ENCODE data around the gene APOO.
"Not testable (repeated sequence)": the region's sequence is repeated elsewhere in the genome, so short reads cannot be mapped to it uniquely, and the experiment has no call there.

The APOO gene

DNA sequence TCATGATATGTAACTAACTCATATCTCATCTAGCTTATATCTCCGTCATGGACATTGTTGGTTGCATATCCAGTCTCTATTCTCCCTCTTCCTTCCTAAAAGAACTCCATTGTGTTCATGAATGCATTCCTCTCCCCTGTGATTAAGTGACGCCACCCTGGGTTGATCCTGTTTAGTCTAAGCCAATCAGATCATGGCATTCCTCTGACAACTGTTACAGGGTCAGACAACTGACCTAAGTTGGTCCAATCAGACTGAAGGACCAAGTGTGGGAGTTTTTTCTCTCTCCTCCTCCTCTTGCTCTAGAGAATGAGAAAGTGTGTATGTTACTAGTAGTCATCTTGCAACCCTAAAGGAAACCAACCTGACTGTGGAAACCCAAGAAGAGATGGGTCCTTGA, 3.6 kb downstream of the APOO start:
- no peak for DNase-seq (ENCODE audit: low read depth)

GRCh38 chrX:23902419-23902818, 5.3 kb downstream of the APOO start:
- DNase-seq (ENCODE audit: low read depth): no peak

- no peak for DNase-seq (ENCODE audit: low read depth)
Observed at GRCh38 chrX:23901805-23902204, 5.9 kb downstream of the APOO start.

- no peak for DNase-seq (ENCODE audit: low read depth)
Observed at GRCh38 chrX:23901060-23901459, 6.7 kb downstream of the APOO start.

GRCh38 chrX:23900220-23900797, 7.4 kb downstream of the APOO start:
- no peak for DNase-seq (ENCODE audit: low read depth)

- DNase-seq (ENCODE audit: low read depth): no peak
Observed at GRCh38 chrX:23898412-23898959, 9.3 kb downstream of the APOO start.

DNA sequence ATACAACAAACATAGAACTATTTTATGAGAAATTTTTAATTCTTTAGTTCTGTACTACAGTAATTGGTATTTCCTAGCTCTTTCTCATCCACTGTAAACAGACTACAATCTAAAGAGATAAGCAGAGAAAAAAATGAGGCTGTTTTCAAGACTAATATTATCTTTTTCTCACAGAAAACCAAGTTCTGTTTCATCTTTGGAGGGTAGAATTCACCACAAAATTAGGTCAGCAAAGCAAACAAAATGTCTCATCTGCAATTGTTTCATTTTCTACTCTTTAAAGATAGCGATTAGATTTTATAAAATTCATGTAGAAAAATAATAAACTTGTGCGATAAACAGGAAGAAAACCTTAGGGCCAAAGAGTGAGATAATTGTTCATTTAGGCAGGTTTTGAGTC, 10.8 kb downstream of the APOO start:
- DNase-seq (ENCODE audit: low read depth): no peak

DNA sequence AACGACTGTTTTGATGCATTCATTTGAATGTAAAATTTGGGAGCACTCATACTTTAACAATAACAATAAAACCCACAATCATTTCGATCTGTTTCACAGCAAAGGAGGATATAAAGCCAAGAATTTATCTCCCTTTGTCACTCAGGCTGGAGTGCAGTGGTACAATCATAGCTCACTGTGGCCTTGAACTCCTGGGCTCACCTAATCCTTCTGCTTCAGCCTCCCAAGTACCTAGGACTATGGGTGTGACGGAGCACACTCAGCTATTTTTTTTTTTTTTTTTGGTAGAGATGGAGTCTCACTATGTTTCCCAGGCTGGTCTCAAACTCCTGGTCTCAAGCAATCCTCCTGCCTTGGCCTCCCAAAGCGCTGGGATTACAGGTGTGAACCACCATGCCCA, 11.2 kb downstream of the APOO start:
- DNase-seq (ENCODE audit: low read depth): not testable (repeated sequence)

- DNase-seq (ENCODE audit: low read depth): not testable (repeated sequence)
Observed at GRCh38 chrX:23894993-23895392, 12.7 kb downstream of the APOO start.

- DNase-seq (ENCODE audit: low read depth): no peak
Observed at GRCh38 chrX:23890933-23891332, 16.8 kb downstream of the APOO start.

DNA sequence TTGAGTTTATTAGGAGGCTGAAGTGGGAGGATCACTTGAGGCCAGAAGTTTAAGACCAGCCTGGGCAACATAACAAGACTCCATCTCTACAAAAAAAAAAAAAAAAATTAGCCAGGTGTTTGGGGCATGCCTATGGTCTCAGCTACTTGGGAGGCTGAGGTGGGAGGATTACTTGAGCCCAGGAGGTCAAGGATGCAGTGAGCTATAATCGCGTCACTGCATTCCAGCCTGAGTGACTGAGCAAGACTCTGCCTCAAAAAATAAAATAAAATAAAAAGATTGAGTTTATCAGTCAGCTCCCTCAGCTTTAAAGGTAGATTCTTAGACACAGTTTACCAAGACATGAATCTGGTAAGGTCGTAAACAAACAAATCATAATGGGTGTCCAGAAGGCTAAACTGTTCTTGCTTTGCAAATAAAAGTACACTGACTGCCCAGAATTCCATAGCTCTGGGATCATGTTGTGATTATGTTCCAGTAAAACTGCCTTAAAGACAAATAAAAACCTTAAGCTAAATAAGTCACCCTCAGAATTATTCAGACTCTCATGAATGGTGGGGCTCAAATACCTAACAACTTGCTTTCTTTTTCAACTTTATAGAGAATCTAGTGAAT, 18.7 kb downstream of the APOO start:
- DNase-seq (ENCODE audit: low read depth): no peak

- DNase-seq (ENCODE audit: low read depth): no peak
Observed at GRCh38 chrX:23887918-23888317, 19.8 kb downstream of the APOO start.

DNA sequence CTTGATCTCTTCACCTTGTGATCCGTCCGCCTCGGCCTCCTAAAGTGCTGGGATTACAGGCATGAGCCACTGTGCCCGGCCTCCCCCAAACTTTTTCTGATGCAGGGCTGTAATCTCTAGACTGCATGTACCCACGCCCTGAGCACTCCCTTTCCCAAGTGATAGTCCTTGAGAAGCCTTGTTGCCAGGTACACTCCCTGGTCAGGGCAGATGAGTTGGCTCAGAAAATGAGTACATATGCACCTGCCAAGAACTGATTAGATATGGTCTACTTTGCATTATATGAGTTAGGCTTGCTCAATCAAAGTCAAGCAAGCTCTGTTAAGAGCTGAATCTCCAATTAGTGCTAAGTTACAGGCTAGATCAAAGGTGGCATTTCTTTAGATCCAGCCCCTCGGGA, 20.3 kb downstream of the APOO start:
- DNase-seq (ENCODE audit: low read depth): no peak

DNA sequence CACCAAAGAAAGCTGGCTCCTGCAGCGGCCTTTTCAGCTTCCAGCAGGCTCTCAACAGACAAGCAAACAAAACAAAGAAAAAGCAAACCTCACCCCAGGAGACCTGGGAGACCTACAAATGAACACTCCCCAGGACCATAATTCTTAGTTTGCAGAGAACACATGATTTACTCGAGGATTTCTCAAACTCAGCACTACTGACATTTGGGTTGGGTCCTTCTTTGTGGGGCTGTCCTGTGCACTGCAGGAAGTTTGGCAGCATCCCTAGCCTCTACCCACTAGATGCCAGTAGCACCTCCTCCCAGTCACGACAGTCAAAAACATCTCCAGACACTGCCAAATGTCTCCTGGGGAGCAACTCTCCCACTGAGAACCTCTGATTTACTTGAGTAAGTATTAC, 21.9 kb downstream of the APOO start:
- DNase-seq (ENCODE audit: low read depth): no peak

DNA sequence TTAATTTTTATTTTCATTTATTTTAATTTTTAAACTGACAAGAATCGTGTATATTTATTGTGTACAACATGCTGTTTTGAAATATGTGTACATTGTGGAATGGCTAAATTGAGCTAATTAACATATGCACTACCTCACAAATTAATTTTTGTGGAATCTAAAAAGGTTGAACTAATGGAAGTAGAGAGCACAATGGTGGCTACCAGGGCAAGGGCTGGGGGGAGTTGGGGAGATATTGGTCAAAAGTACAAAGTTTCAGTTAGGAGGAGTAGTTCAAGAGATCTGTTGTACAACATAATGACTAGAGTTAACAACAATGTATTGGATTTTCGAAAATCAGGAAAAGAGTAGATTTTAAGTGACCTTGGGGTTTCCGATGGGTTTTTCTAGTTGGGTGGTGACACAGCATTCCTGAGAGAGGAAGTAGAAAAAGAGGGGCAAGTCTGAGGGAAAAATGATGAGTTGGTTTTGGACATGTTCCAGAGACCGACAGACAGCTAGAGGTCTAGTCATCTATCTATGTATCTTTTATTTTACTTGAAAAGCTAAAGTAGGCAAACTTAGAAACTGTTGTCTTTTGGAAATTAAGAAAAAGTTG, 23.2 kb downstream of the APOO start:
- no peak for DNase-seq (ENCODE audit: low read depth)

DNA sequence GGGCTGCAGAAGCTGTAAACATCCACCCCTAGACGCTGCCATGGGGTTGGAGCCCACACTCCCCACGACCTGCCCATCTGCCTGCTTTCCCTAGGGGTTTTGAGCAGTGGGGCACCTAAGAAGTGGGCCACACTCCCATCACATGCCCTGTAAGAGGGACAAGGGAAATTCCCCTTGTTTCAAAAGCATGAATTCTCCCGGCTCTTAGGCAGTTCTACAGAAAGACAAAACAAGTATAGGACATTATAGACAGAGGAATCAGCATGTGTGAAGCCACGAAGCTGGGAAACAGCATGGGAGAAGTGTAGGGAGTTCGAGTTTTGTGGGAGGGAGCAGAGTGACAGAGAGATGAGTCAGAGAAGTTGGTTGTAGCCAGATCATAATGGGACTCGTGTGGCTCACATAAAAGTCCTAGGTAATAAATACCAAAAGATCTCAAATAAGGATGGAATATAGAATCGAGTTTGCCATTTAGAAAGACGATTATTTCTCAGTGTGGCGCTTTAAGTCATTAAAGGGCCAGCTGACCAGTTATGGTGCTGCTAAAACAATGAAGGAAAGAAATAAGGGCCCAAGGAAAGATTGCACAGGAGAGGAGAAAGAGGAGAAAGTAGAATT, 23.9 kb downstream of the APOO start:
- no peak for DNase-seq (ENCODE audit: low read depth)

DNA sequence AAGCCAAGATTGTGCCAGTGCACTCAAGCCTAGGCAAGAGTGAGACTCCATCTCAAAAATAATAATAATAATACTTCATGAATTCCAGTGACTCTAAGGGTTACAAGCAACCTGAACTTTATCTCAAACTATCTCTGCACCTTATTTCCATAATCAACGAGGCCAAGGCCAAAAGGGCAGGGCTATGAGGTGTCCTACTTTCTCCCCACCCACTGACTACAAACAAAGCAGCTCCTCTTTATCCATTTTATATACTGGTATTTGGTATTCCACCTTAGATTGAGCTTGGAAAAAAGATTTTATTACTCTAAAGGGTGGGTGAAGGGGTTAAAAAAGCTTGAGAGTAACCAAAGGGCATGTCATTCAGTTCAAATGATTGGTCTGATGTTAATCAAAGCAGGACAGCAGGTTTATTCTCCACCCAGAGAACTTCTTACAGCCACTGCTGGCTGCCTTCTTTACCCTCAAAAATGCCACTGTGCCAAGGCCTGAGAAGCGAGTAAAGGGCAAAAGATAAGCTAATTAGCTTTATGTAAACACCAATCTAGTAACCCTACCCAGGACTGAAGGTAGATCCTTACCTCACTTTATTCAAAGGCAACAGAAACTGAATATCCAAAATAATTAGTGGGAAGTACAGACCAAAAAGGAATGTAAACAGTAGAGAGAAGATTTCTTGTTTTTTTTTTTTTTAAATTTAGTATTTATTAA, 28.2 kb downstream of the APOO start:
- no peak for DNase-seq (ENCODE audit: low read depth)

- no peak for DNase-seq (ENCODE audit: low read depth)
Observed at GRCh38 chrX:23871905-23872546, 35.7 kb downstream of the APOO start.

GRCh38 chrX:23870041-23870440, 37.7 kb downstream of the APOO start:
- DNase-seq (ENCODE audit: low read depth): no peak

- no peak for DNase-seq (ENCODE audit: low read depth)
Observed at GRCh38 chrX:23864742-23865326, 42.9 kb downstream of the APOO start.

- not testable (repeated sequence) for DNase-seq (ENCODE audit: low read depth)
Observed at GRCh38 chrX:23861952-23862351, 45.8 kb downstream of the APOO start.

All from T follicular helper cell (primary cell).